BLaER1 treated with 17β-estradiol and CSF1 and Interleukin-3, amounts not matched to agents 10 nM and 100 nM (cell line): ENCODE data around the gene PPT2.
"Not testable (repeated sequence)": the region's sequence is repeated elsewhere in the genome, so short reads cannot be mapped to it uniquely, and the experiment has no call there.

ENCODE experiments used
- H3K27ac ChIP-seq, 11 experiments: shearing (Covaris generic); formaldehyde crosslinking; 2 replicates each; pipeline ENCODE4 v1.8.1; 2022
- H3K27me3 ChIP-seq, 11 experiments: shearing (Covaris generic); formaldehyde crosslinking; 2 replicates each; pipeline ENCODE4 v1.8.1; 2022
- H3K36me3 ChIP-seq, 11 experiments: shearing (Covaris generic); formaldehyde crosslinking; 2 replicates each; pipeline ENCODE4 v1.8.1; 2022
- H3K4me1 ChIP-seq, 10 experiments: shearing (Covaris generic); formaldehyde crosslinking; 2 replicates each; pipeline ENCODE4 v1.8.1; 2022
- H3K4me2 ChIP-seq, 11 experiments: shearing (Covaris generic); formaldehyde crosslinking; 2 replicates each; pipeline ENCODE4 v1.8.1; 2022
- H3K4me3 ChIP-seq, 10 experiments: shearing (Covaris generic); formaldehyde crosslinking; 2 replicates each; pipeline ENCODE4 v1.8.1; 2022
- H3K9ac ChIP-seq, 11 experiments: shearing (Covaris generic); formaldehyde crosslinking; 2 replicates each; pipeline ENCODE4 v1.8.1; 2022
- H3K9me3 ChIP-seq, 11 experiments: shearing (Covaris generic); formaldehyde crosslinking; replicated peaks in 1 of 11; 2 replicates each; pipeline ENCODE4 v1.8.1; 2022
- H4K20me1 ChIP-seq, 11 experiments: shearing (Covaris generic); formaldehyde crosslinking; 2 replicates each; pipeline ENCODE4 v1.8.1; 2022
- Cebpa-rat ChIP-seq, 11 experiments: shearing (Covaris generic); IDR thresholded peaks; 2 replicates each; pipeline ENCODE4 v1.8.1; 2022

The PPT2 gene

GRCh38 chr6:32187009-32187709, 33.2 kb downstream of the PPT2 start:
- Histone ChIP-seq H3K9ac (peak overlapping the region; percentile 5 to 96 (median 56); a peak in 19 of 22 replicates), H3K9me3 (no peaks in the 10 kb centered on the region), H3K36me3 (peaks cover 44 to 56% (median 51%) of the 10 kb centered on the region in 11 experiments), H3K4me1 (peaks cover 49 to 67% (median 55%) of the 10 kb centered on the region in 10 experiments), H3K27ac (peak overlapping the region in 10 of 11 experiments; percentile 2 to 55 (median 38); a peak in 15 of 22 replicates), H3K4me3 (peak overlapping the region; percentile 5 to 91 (median 78); a peak in 15 of 20 replicates), H3K27me3 (no peaks in the 10 kb centered on the region), H4K20me1 (peaks cover 0 to 37% (median 7%) of the 10 kb centered on the region in 11 experiments; a peak in 9 of 22 replicates), H3K4me2 (peak overlapping the region; percentile 91 to 100 (median 98))
- no peak for TF ChIP-seq Cebpa-rat (IDR thresholded peaks at IDR 0.05)

GRCh38 chr6:32187725-32188380, 33.9 kb downstream of the PPT2 start:
- H3K27ac ChIP-seq: peak overlapping the region in 5 of 11 experiments; percentile 94 to 99 (median 97); a peak in 4 of 22 replicates
- peaks cover 0 to 33% (median 7%) of the 10 kb centered on the region in 11 experiments; a peak in 9 of 22 replicates for H4K20me1 ChIP-seq
- peaks cover 37 to 49% (median 44%) of the 10 kb centered on the region in 11 experiments for H3K36me3 ChIP-seq
- peak overlapping the region; percentile 48 to 91 (median 82); a peak in 16 of 20 replicates for H3K4me3 ChIP-seq
- H3K9ac ChIP-seq: peak overlapping the region; percentile 92 to 97 (median 94); a peak in 16 of 22 replicates
- not testable (repeated sequence) for H3K9me3 ChIP-seq, H3K27me3 ChIP-seq
- peak overlapping the region; percentile 91 to 100 (median 98) for H3K4me2 ChIP-seq
- H3K4me1 ChIP-seq: peaks cover 49 to 61% (median 57%) of the 10 kb centered on the region in 10 experiments

- no peaks in the 10 kb centered on the region for H3K9me3 ChIP-seq
- peaks cover 0 to 30% (median 7%) of the 10 kb centered on the region in 11 experiments; a peak in 9 of 22 replicates for H4K20me1 ChIP-seq
- no peak for TF ChIP-seq Cebpa-rat (IDR thresholded peaks at IDR 0.05)
- H3K4me2 ChIP-seq: peak overlapping the region; percentile 91 to 100 (median 98)
- H3K27me3 ChIP-seq: no peaks in the 10 kb centered on the region
- H3K27ac ChIP-seq: peak overlapping the region; percentile 88 to 99 (median 97); a peak in 21 of 22 replicates
- peak overlapping the region; percentile 92 to 97 (median 94) for H3K9ac ChIP-seq
- peaks cover 30 to 43% (median 38%) of the 10 kb centered on the region in 11 experiments for H3K36me3 ChIP-seq
- H3K4me1 ChIP-seq: peaks cover 50 to 65% (median 60%) of the 10 kb centered on the region in 10 experiments
- H3K4me3 ChIP-seq: peak overlapping the region; percentile 77 to 91 (median 82)
These were observed 34.6 kb downstream of the PPT2 start for GRCh38 chr6:32188381-32189068.

GRCh38 chr6:32189069-32189741, 35.3 kb downstream of the PPT2 start:
- H3K36me3 ChIP-seq: peaks cover 23 to 36% (median 31%) of the 10 kb centered on the region in 11 experiments
- peak overlapping the region; percentile 88 to 99 (median 97) for H3K27ac ChIP-seq
- H4K20me1 ChIP-seq: peaks cover 0 to 24% (median 7%) of the 10 kb centered on the region in 11 experiments; a peak in 9 of 22 replicates
- peak overlapping the region; percentile 91 to 100 (median 98) for H3K4me2 ChIP-seq
- no peaks in the 10 kb centered on the region for H3K27me3 ChIP-seq
- H3K4me3 ChIP-seq: peak overlapping the region; percentile 77 to 91 (median 82)
- peak overlapping the region; percentile 92 to 97 (median 94) for H3K9ac ChIP-seq
- no peaks in the 10 kb centered on the region for H3K9me3 ChIP-seq
- TF ChIP-seq Cebpa-rat (IDR thresholded peaks at IDR 0.05): no peak
- H3K4me1 ChIP-seq: peaks cover 50 to 72% (median 63%) of the 10 kb centered on the region in 10 experiments

- no peak for TF ChIP-seq Cebpa-rat (IDR thresholded peaks at IDR 0.05)
- peak overlapping the region; percentile 92 to 97 (median 94) for H3K9ac ChIP-seq
- no peaks in the 10 kb centered on the region for H3K9me3 ChIP-seq
- peak overlapping the region; percentile 91 to 100 (median 98) for H3K4me2 ChIP-seq
- H3K36me3 ChIP-seq: peaks cover 22 to 33% (median 28%) of the 10 kb centered on the region in 11 experiments
- H3K4me1 ChIP-seq: peaks cover 53 to 77% (median 68%) of the 10 kb centered on the region in 10 experiments
- peaks cover 0 to 22% (median 7%) of the 10 kb centered on the region in 11 experiments; a peak in 8 of 22 replicates for H4K20me1 ChIP-seq
- peak overlapping the region; percentile 77 to 91 (median 82) for H3K4me3 ChIP-seq
- peak overlapping the region; percentile 88 to 99 (median 97) for H3K27ac ChIP-seq
- H3K27me3 ChIP-seq: no peaks in the 10 kb centered on the region
These were observed 35.8 kb downstream of the PPT2 start for GRCh38 chr6:32189742-32190053.

- H3K9ac ChIP-seq: peak within 1 kb of the TSS; percentile 92 to 97 (median 94)
- H4K20me1 ChIP-seq: peaks cover 0 to 22% (median 7%) of the 10 kb centered on the region in 11 experiments; a peak in 8 of 22 replicates
- peaks cover 56 to 83% (median 74%) of the 10 kb centered on the region in 10 experiments for H3K4me1 ChIP-seq
- TF ChIP-seq Cebpa-rat (IDR thresholded peaks at IDR 0.05): no peak
- H3K4me3 ChIP-seq: peak within 1 kb of the TSS; percentile 77 to 91 (median 82)
- H3K27ac ChIP-seq: peak within 1 kb of the TSS; percentile 89 to 99 (median 97)
- no peaks in the 10 kb centered on the region for H3K27me3 ChIP-seq
- no peaks in the 10 kb centered on the region for H3K9me3 ChIP-seq
- H3K36me3 ChIP-seq: peaks cover 22 to 33% (median 28%) of the 10 kb centered on the region in 11 experiments
- peak within 1 kb of the TSS; percentile 96 to 100 (median 100) for H3K4me2 ChIP-seq
These were observed 36.3 kb downstream of the PPT2 start, which contains the start of gene PBX2 for GRCh38 chr6:32190054-32190851. PBX2 (minus strand) TSS chr6:32190202; CDS start chr6:32189915, 287 bp downstream.

- H3K9me3 ChIP-seq: no peaks in the 10 kb centered on the region
- no peaks in the 10 kb centered on the region for H3K27me3 ChIP-seq
- H3K36me3 ChIP-seq: peaks cover 19 to 29% (median 24%) of the 10 kb centered on the region in 11 experiments
- peak overlapping the region; percentile 89 to 99 (median 97) for H3K27ac ChIP-seq
- H3K4me1 ChIP-seq: peaks cover 52 to 81% (median 73%) of the 10 kb centered on the region in 10 experiments
- peak overlapping the region; percentile 95 to 100 (median 100) for H3K4me2 ChIP-seq
- peak overlapping the region; percentile 92 to 97 (median 94) for H3K9ac ChIP-seq
- peak overlapping the region; percentile 77 to 91 (median 82) for H3K4me3 ChIP-seq
- H4K20me1 ChIP-seq: peaks cover 0 to 19% (median 7%) of the 10 kb centered on the region in 11 experiments; a peak in 8 of 22 replicates
- no peak for TF ChIP-seq Cebpa-rat (IDR thresholded peaks at IDR 0.05)
These were observed 37.2 kb downstream of the PPT2 start for GRCh38 chr6:32190911-32191677.
